ENCODE data around the gene TCF7L2. TPM values are rescaled to one million over a fixed set of nuclear protein-coding genes. Genes with fewer than 3 reads are reported as not detected.

TCF7L2 gene
- total and polyA plus RNA-seq, 2 experiments from 2014 or later = 27.5 to 33.7 TPM

DNA sequence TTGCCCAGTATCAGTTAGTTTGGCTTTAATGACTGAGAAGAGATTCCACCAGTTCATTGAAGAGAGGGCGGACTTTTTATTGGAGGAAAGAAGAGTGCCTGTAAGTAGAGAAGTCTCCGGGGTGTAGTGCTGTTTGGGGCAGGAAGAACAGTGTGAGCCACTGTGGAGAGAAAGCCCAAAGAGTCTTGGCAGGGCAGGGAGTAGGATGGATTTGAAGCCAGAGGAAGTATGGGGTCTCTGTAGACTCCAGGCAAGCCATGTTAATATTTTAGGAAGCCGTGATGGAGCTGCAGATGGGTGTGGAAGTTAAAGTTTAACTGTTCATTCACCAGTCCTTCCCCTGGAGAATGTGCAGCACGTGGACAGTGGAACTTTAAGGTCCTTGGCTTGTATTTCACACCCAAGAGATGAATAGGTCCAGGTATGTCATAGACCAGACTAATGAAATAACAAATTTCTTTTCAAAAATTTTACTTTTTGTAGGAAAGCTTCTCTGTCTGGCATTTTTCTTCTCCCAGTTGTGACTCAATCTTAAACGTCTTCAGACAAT is 54.1 kb downstream of the TCF7L2 start:
- no peaks in the 10 kb centered on the region for H3K9me3 ChIP-seq (ENCODE audit: low read depth)
- H3K27ac ChIP-seq = no peak overlapping the region
- no peak overlapping the region for H3K4me3 ChIP-seq
- H3K27me3 ChIP-seq = no peaks in the 10 kb centered on the region
- H3K36me3 ChIP-seq = no peaks in the 10 kb centered on the region
- peaks cover 56% of the 10 kb centered on the region for H3K4me1 ChIP-seq (ENCODE audit: low read depth)
- DNase-seq (ENCODE audit: low read depth in 1 of 2, low spot score in 1 of 2) = no peak
- TF ChIP-seq CTCF (IDR thresholded peaks at IDR 0.05; ENCODE audit: low read depth, low read length) = no peak

GRCh38 chr10:113005380-113005779 is 55.3 kb downstream of the TCF7L2 start:
- no peak overlapping the region for H3K4me3 ChIP-seq
- no peak for TF ChIP-seq CTCF (IDR thresholded peaks at IDR 0.05; ENCODE audit: low read depth, low read length)
- no peaks in the 10 kb centered on the region for H3K9me3 ChIP-seq (ENCODE audit: low read depth)
- H3K27me3 ChIP-seq = no peaks in the 10 kb centered on the region
- no peaks in the 10 kb centered on the region for H3K36me3 ChIP-seq
- peaks cover 48% of the 10 kb centered on the region for H3K4me1 ChIP-seq (ENCODE audit: low read depth)
- H3K27ac ChIP-seq = no peak overlapping the region
- DNase-seq (ENCODE audit: low read depth in 1 of 2, low spot score in 1 of 2) = no peak

DNA sequence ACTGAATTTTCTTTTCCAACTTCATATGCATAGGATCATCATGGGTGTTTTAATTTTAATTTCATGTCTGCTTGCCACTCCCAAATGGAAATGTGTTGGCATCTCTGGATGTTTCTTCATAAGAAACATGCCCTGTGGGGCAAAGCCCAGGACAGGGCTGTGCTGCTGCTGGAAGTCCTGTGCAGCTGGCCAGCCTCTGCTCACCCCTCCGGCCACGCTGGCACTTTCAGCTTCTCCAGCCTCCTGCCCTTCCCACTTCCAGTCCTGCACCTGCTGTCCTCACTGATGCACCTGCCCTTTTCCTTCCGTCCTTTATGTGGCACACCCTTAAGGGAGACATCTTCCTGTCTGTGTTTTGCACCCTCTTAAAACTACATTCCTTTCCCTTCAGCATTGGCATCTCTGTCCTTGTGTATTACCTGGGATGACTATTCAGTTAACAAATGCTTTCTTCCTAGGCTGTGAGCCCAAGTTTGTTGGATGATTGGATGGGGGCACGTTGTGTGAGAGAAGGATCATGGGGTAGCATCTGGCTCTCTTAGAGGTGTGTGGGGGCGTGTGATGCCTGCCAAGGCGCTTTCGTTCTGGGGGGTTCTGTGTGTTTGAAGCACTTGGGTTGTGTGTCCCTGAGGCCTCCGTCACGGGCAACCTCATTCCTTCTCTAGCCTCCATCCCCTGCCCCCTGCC is 56.8 kb downstream of the TCF7L2 start:
- no peak for DNase-seq (ENCODE audit: low read depth in 1 of 2, low spot score in 1 of 2)
- H3K9me3 ChIP-seq (ENCODE audit: low read depth) = no peaks in the 10 kb centered on the region
- H3K27me3 ChIP-seq = no peaks in the 10 kb centered on the region
- no peak overlapping the region for H3K4me3 ChIP-seq
- no peak for TF ChIP-seq CTCF (IDR thresholded peaks at IDR 0.05; ENCODE audit: low read depth, low read length)
- peaks cover 36% of the 10 kb centered on the region for H3K4me1 ChIP-seq (ENCODE audit: low read depth)
- no peak overlapping the region for H3K27ac ChIP-seq
- H3K36me3 ChIP-seq = no peaks in the 10 kb centered on the region

DNA sequence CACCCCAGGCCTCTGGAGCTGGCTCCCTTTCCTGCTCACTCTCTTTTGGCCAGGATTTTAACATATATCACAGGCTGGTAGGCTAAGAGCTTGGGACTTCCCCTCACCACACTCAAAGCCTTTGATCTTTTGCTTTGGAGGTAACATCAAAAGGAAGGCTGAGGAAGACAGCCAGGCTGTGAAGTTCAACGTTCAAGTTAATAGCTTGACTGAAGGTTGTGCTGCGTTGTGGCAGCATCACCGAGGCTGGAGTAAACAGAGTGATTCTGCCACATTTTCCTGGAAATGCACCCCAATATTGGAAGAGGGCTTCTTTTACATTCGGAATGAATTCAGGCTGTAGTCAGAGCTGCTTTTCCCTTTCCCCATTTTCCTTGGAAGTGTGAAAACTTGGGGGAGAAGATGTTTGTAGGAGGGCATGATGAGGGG is 57.3 kb downstream of the TCF7L2 start:
- Histone ChIP-seq H3K4me1 (ENCODE audit: low read depth) (peaks cover 31% of the 10 kb centered on the region), H3K4me3 (no peak overlapping the region)
- DNase-seq (ENCODE audit: low read depth in 1 of 2, low spot score in 1 of 2) = no peak

DNA sequence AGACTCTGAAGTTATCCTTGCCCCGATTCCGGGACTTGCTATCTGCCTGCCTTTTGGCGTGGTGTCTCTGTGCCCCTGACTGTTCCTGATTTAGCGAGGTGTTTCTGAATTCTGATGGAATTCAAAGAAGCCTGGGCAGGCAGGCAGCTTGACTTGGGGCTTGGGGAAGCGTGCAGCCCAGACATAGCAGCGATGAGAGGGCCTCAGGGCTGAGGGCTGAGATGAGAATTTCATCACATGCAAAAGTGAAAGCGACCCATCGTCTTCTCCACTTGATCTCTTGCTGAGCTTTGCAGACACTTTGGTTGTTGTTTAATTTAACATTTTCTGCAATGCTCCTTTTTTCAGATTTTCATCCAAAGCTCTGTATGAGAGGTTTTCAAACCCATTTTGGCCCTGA is 57.8 kb downstream of the TCF7L2 start:
- no peak overlapping the region for H3K27ac ChIP-seq
- DNase-seq (ENCODE audit: low read depth in 1 of 2, low spot score in 1 of 2) = peak in 1 of 2 donors; percentile 27

More for the DNA sequence above, 57.3 kb downstream of the TCF7L2 start:
- no peak for TF ChIP-seq CTCF (IDR thresholded peaks at IDR 0.05; ENCODE audit: low read depth, low read length)
- H3K27me3 ChIP-seq = no peaks in the 10 kb centered on the region
- H3K27ac ChIP-seq = no peak overlapping the region
- no peaks in the 10 kb centered on the region for H3K9me3 ChIP-seq (ENCODE audit: low read depth)
- no peaks in the 10 kb centered on the region for H3K36me3 ChIP-seq

More for the DNA sequence above, 57.8 kb downstream of the TCF7L2 start:
- no peaks in the 10 kb centered on the region for H3K36me3 ChIP-seq
- no peak overlapping the region for H3K4me3 ChIP-seq
- no peaks in the 10 kb centered on the region for H3K9me3 ChIP-seq (ENCODE audit: low read depth)
- TF ChIP-seq CTCF (IDR thresholded peaks at IDR 0.05; ENCODE audit: low read depth, low read length) = no peak
- H3K4me1 ChIP-seq (ENCODE audit: low read depth) = peaks cover 26% of the 10 kb centered on the region
- no peaks in the 10 kb centered on the region for H3K27me3 ChIP-seq

All from cardiac muscle cell (in vitro differentiated cells and primary cell).